IPS-18a (cell line): ENCODE data around the gene CNN2.

Source experiments
- H3K27ac ChIP-seq: one replicate; pipeline ENCODE4 v1.5.1; 2013; ENCODE audit warnings: low read length
- H3K27me3 ChIP-seq: one replicate; pipeline ENCODE4 v1.6.1; 2013; ENCODE audit warnings: mild to moderate bottlenecking, low read length; ENCODE audit not compliant: control insufficient read depth, insufficient read depth
- H3K36me3 ChIP-seq: one replicate; pipeline ENCODE4 v1.6.1; 2013; ENCODE audit warnings: low read depth, low read length; ENCODE audit not compliant: control insufficient read depth
- H3K4me1 ChIP-seq: one replicate; pipeline ENCODE4 v1.6.1; 2013; ENCODE audit warnings: low read depth, low read length; ENCODE audit not compliant: control insufficient read depth
- H3K4me3 ChIP-seq: one replicate; pipeline ENCODE4 v1.5.1; 2013; ENCODE audit warnings: low read length
- H3K9ac ChIP-seq: one replicate; pipeline ENCODE4 v1.6.1; 2013; ENCODE audit warnings: mild to moderate bottlenecking, low read length, moderate library complexity
- H3K9me3 ChIP-seq: one replicate; pipeline ENCODE4 v1.6.1; 2013; ENCODE audit warnings: low read depth, low read length; ENCODE audit not compliant: control insufficient read depth

The CNN2 gene

DNA sequence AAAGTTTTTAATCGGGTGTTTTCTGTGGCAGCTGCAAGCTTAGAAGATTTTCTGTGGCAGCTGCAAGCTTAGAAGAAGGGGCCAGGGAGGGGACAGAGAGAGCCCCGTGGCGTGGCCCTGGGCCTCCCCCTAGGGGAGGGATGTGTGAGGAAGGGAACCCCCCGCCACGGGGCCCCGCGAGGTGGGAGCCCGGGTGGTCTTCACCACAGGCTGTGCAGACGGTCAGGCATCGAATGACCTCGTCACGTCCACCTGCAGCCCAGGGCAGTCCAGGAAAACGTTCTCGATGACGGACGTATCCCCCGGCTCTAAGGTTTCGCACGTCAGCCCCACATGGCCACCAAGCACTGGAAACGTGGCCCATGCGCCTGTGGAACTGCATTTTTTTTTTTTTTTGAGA lies 60.2 kb downstream of the CNN2 start:
- Histone ChIP-seq H3K9ac (no peak overlapping the region), H3K27ac (no peak overlapping the region), H3K9me3 (no peaks in the 10 kb centered on the region), H3K4me3 (no peak overlapping the region), H3K36me3 (peaks cover 18% of the 10 kb centered on the region), H3K27me3 (no peaks in the 10 kb centered on the region), H3K4me1 (no peaks in the 10 kb centered on the region)

DNA sequence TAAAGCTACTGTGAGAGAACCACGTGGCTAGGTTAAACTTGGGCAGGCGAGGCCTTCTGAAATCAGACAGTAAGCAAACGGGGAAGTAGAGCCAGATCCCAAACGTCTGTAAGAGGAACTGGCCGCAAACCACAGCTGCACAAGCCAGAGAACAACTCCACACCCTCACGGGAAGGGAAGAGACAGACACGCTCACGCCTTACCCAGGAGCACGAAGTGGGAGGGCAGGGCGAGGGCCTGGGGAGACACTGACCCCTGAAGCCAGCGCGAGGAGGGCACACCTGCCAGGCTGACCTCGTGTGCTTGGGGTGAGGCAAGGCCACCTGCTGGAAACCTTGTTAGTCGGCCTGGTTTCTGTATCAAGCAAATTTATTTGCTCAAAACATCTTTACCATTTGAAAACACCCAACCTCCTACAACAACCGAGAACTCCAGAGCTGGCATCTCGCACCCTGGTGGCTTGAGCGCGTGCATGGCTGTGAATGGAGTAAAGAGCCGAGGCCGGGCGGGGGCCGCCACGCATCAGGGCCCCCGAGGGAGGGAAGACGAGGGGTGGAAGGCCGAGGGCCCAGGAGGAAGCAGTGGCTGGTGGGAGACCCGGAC lies 61.5 kb downstream of the CNN2 start:
- H3K27ac ChIP-seq: no peak overlapping the region
- no peaks in the 10 kb centered on the region for H3K27me3 ChIP-seq
- no peak overlapping the region for H3K9ac ChIP-seq
- H3K4me1 ChIP-seq: no peaks in the 10 kb centered on the region
- no peak overlapping the region for H3K4me3 ChIP-seq
- peaks cover 23% of the 10 kb centered on the region for H3K36me3 ChIP-seq
- H3K9me3 ChIP-seq: no peaks in the 10 kb centered on the region

DNA sequence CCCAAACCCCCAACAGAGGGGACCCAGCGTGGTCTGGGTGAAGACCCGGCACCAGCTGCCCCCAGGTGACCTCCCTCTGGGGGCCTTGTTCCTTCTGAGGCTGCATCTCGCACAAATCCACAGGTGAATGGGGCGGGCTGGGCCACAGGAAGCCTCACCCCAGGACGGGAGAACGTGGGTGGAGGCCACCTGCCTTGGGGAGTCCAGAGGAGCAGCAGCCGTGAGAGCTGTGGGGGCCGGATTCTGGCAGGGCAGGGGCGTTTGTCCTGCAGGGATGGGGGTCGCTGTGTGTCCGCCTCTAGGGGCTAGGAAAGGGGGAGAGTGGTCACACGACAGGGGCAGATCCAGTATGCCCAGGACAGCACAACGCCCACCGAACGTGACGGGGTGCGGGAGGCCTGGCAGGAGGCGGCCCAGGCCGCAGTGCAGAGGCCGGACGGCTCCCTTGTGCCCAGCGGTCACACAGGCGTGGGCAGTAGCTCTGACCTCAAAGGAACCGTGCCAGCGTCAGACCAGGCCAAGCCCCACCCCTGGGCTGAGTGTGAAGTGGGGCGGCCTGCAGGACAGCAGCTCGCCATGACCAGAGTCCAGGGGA lies 62.1 kb downstream of the CNN2 start:
- Histone ChIP-seq H3K27me3 (no peaks in the 10 kb centered on the region), H3K36me3 (peaks cover 29% of the 10 kb centered on the region), H3K9ac (no peak overlapping the region), H3K4me1 (no peaks in the 10 kb centered on the region), H3K4me3 (no peak overlapping the region), H3K27ac (no peak overlapping the region), H3K9me3 (no peaks in the 10 kb centered on the region)
